Measurements from ENCODE around the gene DNAL4.

DNA sequence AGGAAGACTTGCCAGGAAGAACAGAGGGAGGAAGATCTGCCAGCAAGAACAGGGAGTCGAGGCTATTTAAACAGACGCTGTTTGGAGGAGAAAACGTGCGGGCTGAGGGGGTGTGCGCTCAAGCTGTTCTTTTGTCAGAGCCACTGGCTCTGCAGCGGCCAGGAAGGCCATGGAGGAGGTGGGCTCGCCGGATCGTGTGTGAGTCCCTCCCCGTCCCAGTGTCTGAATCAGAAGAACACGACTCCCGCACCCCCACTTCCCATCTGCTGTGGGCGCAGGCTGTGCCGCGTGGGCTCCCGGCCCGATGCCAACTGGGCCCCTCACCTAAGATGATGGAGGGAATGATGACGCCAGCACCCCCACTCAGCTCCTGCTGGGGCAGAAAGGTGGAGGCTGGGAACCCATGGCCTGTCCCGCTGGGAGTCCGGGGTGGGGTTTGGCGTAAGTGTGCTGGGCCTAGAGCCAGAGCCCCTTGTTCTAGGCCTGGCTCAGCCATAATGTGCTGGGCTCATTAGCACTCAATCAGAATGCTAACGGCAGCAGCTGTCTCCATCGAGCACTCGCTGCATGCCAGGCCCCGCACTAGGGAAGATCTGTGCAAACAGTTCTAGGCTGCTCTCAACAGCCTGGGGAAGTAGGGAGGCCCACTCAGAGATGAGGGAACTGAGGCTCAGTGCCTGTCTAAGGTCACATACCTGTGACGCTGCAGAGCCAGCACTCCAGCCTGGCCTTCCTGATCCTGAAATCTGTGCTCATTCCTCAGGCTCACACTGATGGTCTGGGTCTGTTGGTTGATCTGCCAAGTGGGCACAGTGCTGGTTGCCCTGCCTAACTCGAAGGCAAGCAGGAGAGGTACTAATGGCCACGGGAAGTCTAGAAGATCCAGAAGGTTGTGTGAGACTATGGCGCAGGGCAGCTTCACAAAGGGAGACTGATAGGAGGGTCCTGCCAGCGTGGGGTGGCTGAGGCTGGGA is 38.3 kb upstream of the DNAL4 start:
- TF ChIP-seq, protein P1, sequence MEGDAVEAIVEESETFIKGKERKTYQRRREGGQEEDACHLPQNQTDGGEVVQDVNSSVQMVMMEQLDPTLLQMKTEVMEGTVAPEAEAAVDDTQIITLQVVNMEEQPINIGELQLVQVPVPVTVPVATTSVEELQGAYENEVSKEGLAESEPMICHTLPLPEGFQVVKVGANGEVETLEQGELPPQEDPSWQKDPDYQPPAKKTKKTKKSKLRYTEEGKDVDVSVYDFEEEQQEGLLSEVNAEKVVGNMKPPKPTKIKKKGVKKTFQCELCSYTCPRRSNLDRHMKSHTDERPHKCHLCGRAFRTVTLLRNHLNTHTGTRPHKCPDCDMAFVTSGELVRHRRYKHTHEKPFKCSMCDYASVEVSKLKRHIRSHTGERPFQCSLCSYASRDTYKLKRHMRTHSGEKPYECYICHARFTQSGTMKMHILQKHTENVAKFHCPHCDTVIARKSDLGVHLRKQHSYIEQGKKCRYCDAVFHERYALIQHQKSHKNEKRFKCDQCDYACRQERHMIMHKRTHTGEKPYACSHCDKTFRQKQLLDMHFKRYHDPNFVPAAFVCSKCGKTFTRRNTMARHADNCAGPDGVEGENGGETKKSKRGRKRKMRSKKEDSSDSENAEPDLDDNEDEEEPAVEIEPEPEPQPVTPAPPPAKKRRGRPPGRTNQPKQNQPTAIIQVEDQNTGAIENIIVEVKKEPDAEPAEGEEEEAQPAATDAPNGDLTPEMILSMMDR (IDR thresholded peaks at IDR 0.05; ENCODE audit: low read depth, low read length), result no peak
- TF ChIP-seq MYC (IDR thresholded peaks at IDR 0.05; ENCODE audit: low read depth, low read length), result no peak

Data from NB4 (cell line).